ENCODE measurements around the gene MCTS1.

MCTS1 gene

GRCh38 chrX:120603707-120604360, at the start of gene MCTS1:
TSS of gene MCTS1 (plus strand) at chrX:120604101. CDS start at chrX:120604237, 136 bp downstream.
- Histone ChIP-seq H3K4me1 (ENCODE audit: control insufficient read depth, insufficient read depth, low read length) (peaks cover 5% of the 10 kb centered on the region), H3K36me3 (ENCODE audit: control insufficient read depth, insufficient read depth, low read length) (no peaks in the 10 kb centered on the region), H3K9me3 (ENCODE audit: control insufficient read depth, low read length) (no peaks in the 10 kb centered on the region), H3K9ac (ENCODE audit: low read length) (peak within 1 kb of the TSS; percentile 98), H3K27me3 (ENCODE audit: control insufficient read depth, insufficient read depth, low read length) (no peaks in the 10 kb centered on the region), H3K4me3 (ENCODE audit: low read length) (peak within 1 kb of the TSS; percentile 80)

DNA sequence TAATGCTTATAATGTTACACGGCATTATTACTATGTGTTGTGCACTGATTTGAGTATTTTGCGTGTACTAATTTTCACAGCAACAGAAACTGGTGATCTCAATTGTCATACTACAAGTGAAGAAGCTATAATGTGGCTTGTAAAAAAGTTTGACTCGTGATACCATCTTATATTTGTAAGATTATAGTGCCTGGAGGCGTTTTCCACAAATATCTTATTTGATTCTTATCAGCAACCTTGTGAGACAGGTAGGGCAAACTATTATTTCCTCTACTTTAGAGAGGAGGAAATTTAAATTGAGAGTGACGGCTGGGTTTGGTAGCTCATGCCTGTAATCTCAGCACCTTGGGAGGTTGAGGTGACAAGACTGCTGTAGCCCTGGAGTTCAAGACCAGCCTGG, 47.6 kb upstream of the MCTS1 start:
- H3K36me3 ChIP-seq (ENCODE audit: control insufficient read depth, insufficient read depth, low read length) = no peaks in the 10 kb centered on the region
- no peaks in the 10 kb centered on the region for H3K9me3 ChIP-seq (ENCODE audit: control insufficient read depth, low read length)
- no peaks in the 10 kb centered on the region for H3K4me1 ChIP-seq (ENCODE audit: control insufficient read depth, insufficient read depth, low read length)
- no peak overlapping the region for H3K4me3 ChIP-seq (ENCODE audit: low read length)
- H3K9ac ChIP-seq (ENCODE audit: low read length) = no peak overlapping the region
- no peaks in the 10 kb centered on the region for H3K27me3 ChIP-seq (ENCODE audit: control insufficient read depth, insufficient read depth, low read length)

GRCh38 chrX:120559804-120560203, 44.1 kb upstream of the MCTS1 start:
- Histone ChIP-seq H3K36me3 (ENCODE audit: control insufficient read depth, insufficient read depth, low read length) (no peaks in the 10 kb centered on the region), H3K4me1 (ENCODE audit: control insufficient read depth, insufficient read depth, low read length) (peaks cover 16% of the 10 kb centered on the region), H3K27me3 (ENCODE audit: control insufficient read depth, insufficient read depth, low read length) (no peaks in the 10 kb centered on the region), H3K9me3 (ENCODE audit: control insufficient read depth, low read length) (no peaks in the 10 kb centered on the region), H3K4me3 (ENCODE audit: low read length) (peak overlapping the region; percentile 54), H3K9ac (ENCODE audit: low read length) (peak overlapping the region; percentile 93)

DNA sequence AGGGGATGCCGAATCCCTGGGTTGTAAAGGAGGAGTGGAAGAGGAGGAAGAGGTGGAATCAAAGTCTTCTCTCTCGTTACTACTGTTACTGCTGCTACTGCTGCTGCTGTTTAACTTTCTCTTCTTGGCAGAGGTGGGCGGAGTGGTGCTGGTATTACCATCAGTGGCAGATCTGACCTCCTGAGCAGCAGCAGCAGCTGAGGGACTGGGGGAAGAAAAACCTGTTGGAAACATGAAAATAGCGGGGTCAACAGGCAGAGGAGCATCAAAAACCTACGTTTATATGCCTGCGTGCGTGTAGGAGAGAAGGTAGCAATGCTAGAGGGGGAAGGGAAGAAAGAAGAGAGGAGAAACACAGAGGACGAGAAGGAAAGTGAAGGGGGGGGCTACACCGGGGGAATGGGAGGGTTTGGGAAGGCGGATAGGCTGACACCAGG, 43.5 kb upstream of the MCTS1 start:
- Histone ChIP-seq H3K9ac (ENCODE audit: low read length) (peak overlapping the region; percentile 93), H3K36me3 (ENCODE audit: control insufficient read depth, insufficient read depth, low read length) (no peaks in the 10 kb centered on the region), H3K4me1 (ENCODE audit: control insufficient read depth, insufficient read depth, low read length) (peaks cover 16% of the 10 kb centered on the region), H3K4me3 (ENCODE audit: low read length) (peak overlapping the region; percentile 54), H3K27me3 (ENCODE audit: control insufficient read depth, insufficient read depth, low read length) (no peaks in the 10 kb centered on the region), H3K9me3 (ENCODE audit: control insufficient read depth, low read length) (no peaks in the 10 kb centered on the region)

DNA sequence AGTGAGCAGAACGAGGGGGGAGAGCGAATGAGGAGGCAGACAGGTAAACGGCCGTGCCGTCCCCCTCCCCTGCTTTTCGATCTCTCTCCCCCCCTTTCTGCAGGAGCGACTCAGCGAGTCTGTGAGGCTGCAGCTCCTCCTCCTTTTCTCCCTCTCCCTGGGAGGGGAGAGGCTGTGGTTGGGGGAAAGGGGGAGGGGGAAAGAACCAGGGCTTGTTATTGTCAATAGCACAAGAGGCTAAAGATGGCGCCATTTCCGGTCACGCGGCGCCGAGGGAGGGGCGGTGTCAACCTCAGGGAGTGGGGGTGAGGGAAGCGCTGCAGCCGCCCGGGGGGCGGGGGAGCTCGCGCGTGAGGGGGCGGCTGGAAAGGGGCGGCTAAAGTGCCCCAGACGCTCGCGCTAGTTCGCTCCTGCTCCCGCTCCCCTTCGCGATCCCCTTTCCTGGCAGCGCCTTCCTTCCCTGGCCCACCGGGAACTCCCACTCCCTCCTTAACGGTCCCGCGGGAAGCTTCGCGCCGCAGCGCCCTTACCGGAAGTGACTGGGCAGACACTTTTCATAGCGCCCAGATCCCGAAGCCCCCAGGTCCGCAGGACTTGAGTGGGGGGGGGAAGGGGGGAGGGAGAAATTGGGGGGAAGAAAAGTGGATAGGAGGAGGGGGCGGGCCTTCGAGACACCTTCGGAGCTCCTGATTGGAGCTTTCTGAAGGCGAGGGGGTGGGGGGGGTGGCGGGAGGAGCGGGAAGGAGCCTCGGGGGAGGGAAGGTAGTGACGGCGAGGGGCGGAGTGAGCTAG, 42.9 kb upstream of the MCTS1 start, which contains the start of gene CUL4B:
CUL4B (minus strand) TSS at position 121 of the 792 bp plus-strand sequence. CDS start 324 bp downstream, outside the sequence.
- H3K9me3 ChIP-seq (ENCODE audit: control insufficient read depth, low read length) = no peaks in the 10 kb centered on the region
- H3K9ac ChIP-seq (ENCODE audit: low read length) = peak within 1 kb of the TSS; percentile 93
- no peaks in the 10 kb centered on the region for H3K36me3 ChIP-seq (ENCODE audit: control insufficient read depth, insufficient read depth, low read length)
- peaks cover 16% of the 10 kb centered on the region for H3K4me1 ChIP-seq (ENCODE audit: control insufficient read depth, insufficient read depth, low read length)
- H3K4me3 ChIP-seq (ENCODE audit: low read length) = peak within 1 kb of the TSS; percentile 54
- H3K27me3 ChIP-seq (ENCODE audit: control insufficient read depth, insufficient read depth, low read length) = no peaks in the 10 kb centered on the region

GRCh38 chrX:120561634-120562568, 42.0 kb upstream of the MCTS1 start:
- H3K36me3 ChIP-seq (ENCODE audit: control insufficient read depth, insufficient read depth, low read length) = no peaks in the 10 kb centered on the region
- H3K9me3 ChIP-seq (ENCODE audit: control insufficient read depth, low read length) = no peaks in the 10 kb centered on the region
- H3K4me1 ChIP-seq (ENCODE audit: control insufficient read depth, insufficient read depth, low read length) = peaks cover 16% of the 10 kb centered on the region
- peak overlapping the region; percentile 41 for H3K4me3 ChIP-seq (ENCODE audit: low read length)
- peak overlapping the region; percentile 78 for H3K9ac ChIP-seq (ENCODE audit: low read length)
- H3K27me3 ChIP-seq (ENCODE audit: control insufficient read depth, insufficient read depth, low read length) = no peaks in the 10 kb centered on the region

- Histone ChIP-seq H3K4me3 (ENCODE audit: low read length) (no peak overlapping the region), H3K9ac (ENCODE audit: low read length) (no peak overlapping the region), H3K27me3 (ENCODE audit: control insufficient read depth, insufficient read depth, low read length) (no peaks in the 10 kb centered on the region), H3K9me3 (ENCODE audit: control insufficient read depth, low read length) (no peaks in the 10 kb centered on the region), H3K4me1 (ENCODE audit: control insufficient read depth, insufficient read depth, low read length) (peaks cover 16% of the 10 kb centered on the region), H3K36me3 (ENCODE audit: control insufficient read depth, insufficient read depth, low read length) (no peaks in the 10 kb centered on the region)
These were observed 41.4 kb upstream of the MCTS1 start for GRCh38 chrX:120562569-120562926.

GRCh38 chrX:120564925-120565324, 39.0 kb upstream of the MCTS1 start:
- Histone ChIP-seq H3K9me3 (ENCODE audit: control insufficient read depth, low read length) (no peaks in the 10 kb centered on the region), H3K27me3 (ENCODE audit: control insufficient read depth, insufficient read depth, low read length) (no peaks in the 10 kb centered on the region), H3K4me1 (ENCODE audit: control insufficient read depth, insufficient read depth, low read length) (peaks cover 20% of the 10 kb centered on the region), H3K4me3 (ENCODE audit: low read length) (no peak overlapping the region), H3K9ac (ENCODE audit: low read length) (no peak overlapping the region), H3K36me3 (ENCODE audit: control insufficient read depth, insufficient read depth, low read length) (no peaks in the 10 kb centered on the region)

GRCh38 chrX:120566817-120567216, 37.1 kb upstream of the MCTS1 start:
- Histone ChIP-seq H3K9ac (ENCODE audit: low read length) (no peak overlapping the region), H3K4me3 (ENCODE audit: low read length) (no peak overlapping the region), H3K4me1 (ENCODE audit: control insufficient read depth, insufficient read depth, low read length) (peaks cover 20% of the 10 kb centered on the region), H3K27me3 (ENCODE audit: control insufficient read depth, insufficient read depth, low read length) (no peaks in the 10 kb centered on the region), H3K9me3 (ENCODE audit: control insufficient read depth, low read length) (no peaks in the 10 kb centered on the region), H3K36me3 (ENCODE audit: control insufficient read depth, insufficient read depth, low read length) (no peaks in the 10 kb centered on the region)

GRCh38 chrX:120568035-120568434, 35.9 kb upstream of the MCTS1 start:
- Histone ChIP-seq H3K9me3 (ENCODE audit: control insufficient read depth, low read length) (no peaks in the 10 kb centered on the region), H3K27me3 (ENCODE audit: control insufficient read depth, insufficient read depth, low read length) (no peaks in the 10 kb centered on the region), H3K9ac (ENCODE audit: low read length) (no peak overlapping the region), H3K4me3 (ENCODE audit: low read length) (no peak overlapping the region), H3K4me1 (ENCODE audit: control insufficient read depth, insufficient read depth, low read length) (peaks cover 8% of the 10 kb centered on the region), H3K36me3 (ENCODE audit: control insufficient read depth, insufficient read depth, low read length) (no peaks in the 10 kb centered on the region)

GRCh38 chrX:120568609-120569008, 35.3 kb upstream of the MCTS1 start:
- Histone ChIP-seq H3K4me3 (ENCODE audit: low read length) (no peak overlapping the region), H3K36me3 (ENCODE audit: control insufficient read depth, insufficient read depth, low read length) (no peaks in the 10 kb centered on the region), H3K4me1 (ENCODE audit: control insufficient read depth, insufficient read depth, low read length) (peaks cover 4% of the 10 kb centered on the region), H3K9ac (ENCODE audit: low read length) (no peak overlapping the region), H3K27me3 (ENCODE audit: control insufficient read depth, insufficient read depth, low read length) (no peaks in the 10 kb centered on the region), H3K9me3 (ENCODE audit: control insufficient read depth, low read length) (no peaks in the 10 kb centered on the region)

Measured in mucosa of stomach (tissue), 1 donor.